ENCODE data around the gene RXRA.

DNA sequence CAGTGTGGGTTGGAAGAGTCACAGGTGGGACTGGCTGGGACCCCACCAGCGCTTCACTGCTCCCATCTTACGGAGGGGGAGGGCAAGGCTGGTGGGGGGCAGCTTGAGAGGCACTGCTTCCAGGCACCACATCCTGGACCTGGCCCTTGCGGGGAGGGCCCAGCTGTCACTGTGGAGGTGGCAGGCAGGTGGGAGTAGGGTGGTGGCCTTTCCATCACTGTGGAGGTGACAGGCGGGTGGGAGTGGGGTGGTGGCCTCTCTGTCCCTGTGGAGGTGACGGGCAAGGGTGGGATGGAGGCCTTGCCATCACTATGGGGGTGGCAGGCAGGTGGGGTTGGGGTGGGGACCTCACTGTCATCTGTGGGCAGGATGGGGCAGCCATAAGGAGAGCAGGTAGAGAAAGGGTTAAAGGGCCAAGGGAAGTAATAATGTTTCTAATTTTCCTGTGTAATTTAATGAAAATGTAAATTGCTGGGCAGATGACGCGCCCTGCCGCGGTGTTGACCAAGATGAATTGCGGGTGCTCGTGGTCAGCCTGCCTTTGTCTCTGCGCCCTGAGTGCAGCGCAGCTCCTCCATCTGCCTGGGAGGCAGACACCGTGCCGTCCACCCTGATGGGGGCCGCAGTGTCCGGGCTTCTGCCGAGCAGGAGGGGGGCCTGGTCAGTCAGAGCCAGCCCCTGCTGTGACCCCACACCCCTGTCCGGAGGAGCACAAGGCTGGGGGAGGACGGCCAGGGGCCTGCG, 20.8 kb downstream of the RXRA start:
- TF ChIP-seq GATA1 (IDR thresholded peaks at IDR 0.05; ENCODE audit: low read depth, low read length) = no peak
- no peak for TF ChIP-seq POLR2A (IDR thresholded peaks at IDR 0.05; ENCODE audit: low read length)
